ENCODE data around the gene BEND3. TPM values are rescaled to one million over a fixed set of nuclear protein-coding genes. Genes with fewer than 3 reads are reported as not detected.

BEND3 gene
- total and polyA plus RNA-seq, 10 of the 15 experiments (the other 5 are each of a cell fraction or from before 2014, with no cell fraction given), result 1.1 to 9.0 (median 3.6) TPM

DNA sequence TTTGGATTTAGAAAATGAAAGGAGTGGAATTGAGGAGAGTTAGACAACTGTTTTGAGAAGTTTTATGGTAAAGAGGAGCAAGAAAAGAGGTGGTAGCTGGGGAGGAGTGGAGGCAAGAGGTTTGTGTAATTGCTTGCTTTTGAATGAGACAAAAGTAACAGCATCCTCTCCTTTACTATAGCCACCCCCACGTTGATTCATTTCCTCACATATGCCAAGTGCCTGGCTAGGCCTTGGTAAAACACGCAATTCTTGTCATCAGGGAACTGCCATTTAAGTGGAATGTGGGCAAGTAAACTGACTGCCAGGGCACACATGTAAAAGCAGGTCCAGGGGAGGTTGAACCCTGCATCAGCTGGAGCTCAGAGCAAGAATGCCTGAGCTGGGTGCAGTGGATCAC is 83.3 kb downstream of the BEND3 start:
- Histone ChIP-seq H3K9ac (ENCODE audit: control insufficient read depth, insufficient read depth, low read length) (no peak overlapping the region), H3K4me3 (no peak overlapping the region), H4K20me1 (ENCODE audit: control insufficient read depth, insufficient read depth) (no peaks in the 10 kb centered on the region), H3K27me3 (replicated peaks in 1 of 2; ENCODE audit: control insufficient read depth in 2 of 2, insufficient read depth in 2 of 2, low read length in 1 of 2) (no peaks in the 10 kb centered on the region), H3K27ac (ENCODE audit: control insufficient read depth, insufficient read depth) (no peak overlapping the region), H3K36me3 (ENCODE audit: control insufficient read depth in 2 of 2, insufficient read depth in 2 of 2, low read length in 1 of 2) (no peaks in the 10 kb centered on the region), H2AFZ (ENCODE audit: control insufficient read depth, low read depth, low read length) (no peak overlapping the region), H3K79me2 (ENCODE audit: control insufficient read depth, insufficient read depth, low read length) (peaks cover 9% of the 10 kb centered on the region), H3K4me2 (ENCODE audit: control insufficient read depth, insufficient read depth) (no peak overlapping the region), H3K4me1 (ENCODE audit: control insufficient read depth, insufficient read depth, low read length) (no peaks in the 10 kb centered on the region), H3K9me3 (replicated peaks; ENCODE audit: control insufficient read depth, insufficient read depth, low read length) (no peaks in the 10 kb centered on the region)
- WGBS (ENCODE audit: insufficient coverage, insufficient replicate concordance, low lambda C conversion rate, missing lambda C conversion rate), result 81% methylated on average over 2 of the region's 2 CpGs
- ATAC-seq (no peak), FAIRE-seq (no peak), DNase-seq (ENCODE audit: low read depth, low spot score) (no peak)
- in situ Hi-C loops (cut with MboI), result no loop called here
- POLR2A ChIA-PET, result no interaction called here
- intact Hi-C loops (cut with micrococcal nuclease; ENCODE audit: unreplicated experiment), result no loop called here
- CTCF ChIA-PET, result no interaction called here
- RAD21 ChIA-PET (ENCODE audit: unreplicated experiment), result no interaction called here
- BruUV-seq (replicated peaks), result no TSS peak
- SMC1A ChIA-PET (ENCODE audit: uncharacterized antibody, unreplicated experiment), result no interaction called here
- TF ChIP-seq ZZZ3 (IDR thresholded peaks at IDR 0.05; ENCODE audit: control insufficient read depth, insufficient read length, low read depth) (no peak), NFYA (IDR thresholded peaks at IDR 0.05; ENCODE audit: borderline replicate concordance, low read depth, low read length) (no peak), NFIC (IDR thresholded peaks at IDR 0.05; ENCODE audit: low read depth, low read length) (no peak), CBFB (IDR thresholded peaks at IDR 0.05; ENCODE audit: low read depth) (no peak), STAT3 (IDR thresholded peaks at IDR 0.05; ENCODE audit: low read depth, low read length) (no peak), NR2C2 (IDR thresholded peaks at IDR 0.05; ENCODE audit: borderline replicate concordance, control insufficient read depth, insufficient read length, low read depth) (no peak), SUZ12 (IDR thresholded peaks at IDR 0.05; ENCODE audit: unreplicated experiment) (no peak), RCOR1 (conservative IDR thresholded peaks at IDR 0.05; ENCODE audit: low read depth, low read length) (no peak), ETV6 (conservative IDR thresholded peaks at IDR 0.05 in 1 of 2, IDR thresholded peaks at IDR 0.05 in 1 of 2; ENCODE audit: borderline replicate concordance in 1 of 2, low read depth in 1 of 2) (no peak), CBX3 (IDR thresholded peaks at IDR 0.05; ENCODE audit: borderline replicate concordance, low read depth) (no peak)
- TF ChIP-seq, protein P1, sequence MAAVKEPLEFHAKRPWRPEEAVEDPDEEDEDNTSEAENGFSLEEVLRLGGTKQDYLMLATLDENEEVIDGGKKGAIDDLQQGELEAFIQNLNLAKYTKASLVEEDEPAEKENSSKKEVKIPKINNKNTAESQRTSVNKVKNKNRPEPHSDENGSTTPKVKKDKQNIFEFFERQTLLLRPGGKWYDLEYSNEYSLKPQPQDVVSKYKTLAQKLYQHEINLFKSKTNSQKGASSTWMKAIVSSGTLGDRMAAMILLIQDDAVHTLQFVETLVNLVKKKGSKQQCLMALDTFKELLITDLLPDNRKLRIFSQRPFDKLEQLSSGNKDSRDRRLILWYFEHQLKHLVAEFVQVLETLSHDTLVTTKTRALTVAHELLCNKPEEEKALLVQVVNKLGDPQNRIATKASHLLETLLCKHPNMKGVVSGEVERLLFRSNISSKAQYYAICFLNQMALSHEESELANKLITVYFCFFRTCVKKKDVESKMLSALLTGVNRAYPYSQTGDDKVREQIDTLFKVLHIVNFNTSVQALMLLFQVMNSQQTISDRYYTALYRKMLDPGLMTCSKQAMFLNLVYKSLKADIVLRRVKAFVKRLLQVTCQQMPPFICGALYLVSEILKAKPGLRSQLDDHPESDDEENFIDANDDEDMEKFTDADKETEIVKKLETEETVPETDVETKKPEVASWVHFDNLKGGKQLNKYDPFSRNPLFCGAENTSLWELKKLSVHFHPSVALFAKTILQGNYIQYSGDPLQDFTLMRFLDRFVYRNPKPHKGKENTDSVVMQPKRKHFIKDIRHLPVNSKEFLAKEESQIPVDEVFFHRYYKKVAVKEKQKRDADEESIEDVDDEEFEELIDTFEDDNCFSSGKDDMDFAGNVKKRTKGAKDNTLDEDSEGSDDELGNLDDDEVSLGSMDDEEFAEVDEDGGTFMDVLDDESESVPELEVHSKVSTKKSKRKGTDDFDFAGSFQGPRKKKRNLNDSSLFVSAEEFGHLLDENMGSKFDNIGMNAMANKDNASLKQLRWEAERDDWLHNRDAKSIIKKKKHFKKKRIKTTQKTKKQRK (IDR thresholded peaks at IDR 0.05; ENCODE audit: low read depth, low read length), result no peak
- TF ChIP-seq, protein P2, sequence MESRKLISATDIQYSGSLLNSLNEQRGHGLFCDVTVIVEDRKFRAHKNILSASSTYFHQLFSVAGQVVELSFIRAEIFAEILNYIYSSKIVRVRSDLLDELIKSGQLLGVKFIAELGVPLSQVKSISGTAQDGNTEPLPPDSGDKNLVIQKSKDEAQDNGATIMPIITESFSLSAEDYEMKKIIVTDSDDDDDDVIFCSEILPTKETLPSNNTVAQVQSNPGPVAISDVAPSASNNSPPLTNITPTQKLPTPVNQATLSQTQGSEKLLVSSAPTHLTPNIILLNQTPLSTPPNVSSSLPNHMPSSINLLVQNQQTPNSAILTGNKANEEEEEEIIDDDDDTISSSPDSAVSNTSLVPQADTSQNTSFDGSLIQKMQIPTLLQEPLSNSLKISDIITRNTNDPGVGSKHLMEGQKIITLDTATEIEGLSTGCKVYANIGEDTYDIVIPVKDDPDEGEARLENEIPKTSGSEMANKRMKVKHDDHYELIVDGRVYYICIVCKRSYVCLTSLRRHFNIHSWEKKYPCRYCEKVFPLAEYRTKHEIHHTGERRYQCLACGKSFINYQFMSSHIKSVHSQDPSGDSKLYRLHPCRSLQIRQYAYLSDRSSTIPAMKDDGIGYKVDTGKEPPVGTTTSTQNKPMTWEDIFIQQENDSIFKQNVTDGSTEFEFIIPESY (IDR thresholded peaks at IDR 0.05), result no peak
- TF ChIP-seq, protein P3, sequence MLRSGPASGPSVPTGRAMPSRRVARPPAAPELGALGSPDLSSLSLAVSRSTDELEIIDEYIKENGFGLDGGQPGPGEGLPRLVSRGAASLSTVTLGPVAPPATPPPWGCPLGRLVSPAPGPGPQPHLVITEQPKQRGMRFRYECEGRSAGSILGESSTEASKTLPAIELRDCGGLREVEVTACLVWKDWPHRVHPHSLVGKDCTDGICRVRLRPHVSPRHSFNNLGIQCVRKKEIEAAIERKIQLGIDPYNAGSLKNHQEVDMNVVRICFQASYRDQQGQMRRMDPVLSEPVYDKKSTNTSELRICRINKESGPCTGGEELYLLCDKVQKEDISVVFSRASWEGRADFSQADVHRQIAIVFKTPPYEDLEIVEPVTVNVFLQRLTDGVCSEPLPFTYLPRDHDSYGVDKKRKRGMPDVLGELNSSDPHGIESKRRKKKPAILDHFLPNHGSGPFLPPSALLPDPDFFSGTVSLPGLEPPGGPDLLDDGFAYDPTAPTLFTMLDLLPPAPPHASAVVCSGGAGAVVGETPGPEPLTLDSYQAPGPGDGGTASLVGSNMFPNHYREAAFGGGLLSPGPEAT (IDR thresholded peaks at IDR 0.05; ENCODE audit: low read depth), result no peak

Measured in GM12878 (cell line).